Testis (tissue), 3 donors: ENCODE data around the gene MOCOS. TPM values are rescaled to one million over a fixed set of nuclear protein-coding genes. Genes with fewer than 3 reads are reported as not detected.

ENCODE experiments used
- DNase-seq: peaks from one replicate; pipeline ENCODE4 v3.0.0-alpha.2; 2019
- H3K27ac ChIP-seq, 2 donors: fragments of 200-600 bp; sonication (generic); one replicate each; pipeline ENCODE4 v1.5.1; 2019
- H3K27me3 ChIP-seq: fragments of 200-600 bp; sonication (generic); one replicate; pipeline ENCODE4 v1.5.1; 2019
- H3K36me3 ChIP-seq: fragments of 200-600 bp; sonication (generic); one replicate; pipeline ENCODE4 v1.5.1; 2017; ENCODE audit warnings: low read depth; ENCODE audit errors: missing control alignments
- H3K4me1 ChIP-seq: fragments of 200-600 bp; sonication (generic); one replicate; pipeline ENCODE4 v1.5.1; 2019
- H3K4me3 ChIP-seq, 2 donors: fragments of 200-600 bp; sonication (generic); one replicate each; pipeline ENCODE4 v1.5.1; 2017 to 2019
- H3K9me3 ChIP-seq: fragments of 200-600 bp; sonication (generic); one replicate; pipeline ENCODE4 v1.5.1; 2017
- POLR2A ChIP-seq: fragments of 450-650 bp; IDR thresholded peaks from one replicate; pipeline ENCODE4 v1.6.1; 2017; ENCODE audit warnings: antibody characterized with exemption, mild to moderate bottlenecking, moderate library complexity
- WGBS, 2 donors: methylation state at CpG; one replicate each; pipeline ENCODE4 v1.1.5; 2018; 5-methylcytosine and 5-hydroxymethylcytosine counted together
- intact Hi-C: fragments of 100-400 bp; cut with DNase I; formaldehyde crosslinking; loops from one replicate; pipeline ENCODE4 v1.15.1; 2023; ENCODE audit warnings: low total_unique reads
- polyA plus RNA-seq: library from polyadenylated mRNA; stranded (reverse); fragments of 350-450 nt; fragmentation: Illumina TruSeq; extraction: RNeasy Lipid Tissue Mini Kit (QIAGEN cat#74804); gene quantifications from one replicate; pipeline ENCODE4 v1.2.3, GENCODE V29; 2014; ENCODE audit warnings: low read depth, low replicate concordance; ENCODE audit not compliant: insufficient read depth
- total RNA-seq, 2 donors: library from RNA; depleted of rRNA; stranded (reverse); fragments of >200 nt; gene quantifications; one replicate each; pipeline ENCODE4 v1.2.3, GENCODE V29; 2016
- TF ChIP-seq, protein P1 (sequence below), 3 experiments: fragments of 450-650 bp in 2 of 3; fragments of 200-600 bp in 1 of 3; sonication (generic) in 1 of 3; IDR thresholded peaks; one replicate each; pipeline ENCODE4 v1.5.1; 2016 to 2019; ENCODE audit warnings: antibody characterized with exemption in 3 of 3, mild to moderate bottlenecking in 2 of 3, moderate library complexity in 1 of 3

The MOCOS gene
- total and polyA plus RNA-seq, 3 donors from 2014 or later, result 1.5 to 2.9 (median 1.9) TPM

DNA sequence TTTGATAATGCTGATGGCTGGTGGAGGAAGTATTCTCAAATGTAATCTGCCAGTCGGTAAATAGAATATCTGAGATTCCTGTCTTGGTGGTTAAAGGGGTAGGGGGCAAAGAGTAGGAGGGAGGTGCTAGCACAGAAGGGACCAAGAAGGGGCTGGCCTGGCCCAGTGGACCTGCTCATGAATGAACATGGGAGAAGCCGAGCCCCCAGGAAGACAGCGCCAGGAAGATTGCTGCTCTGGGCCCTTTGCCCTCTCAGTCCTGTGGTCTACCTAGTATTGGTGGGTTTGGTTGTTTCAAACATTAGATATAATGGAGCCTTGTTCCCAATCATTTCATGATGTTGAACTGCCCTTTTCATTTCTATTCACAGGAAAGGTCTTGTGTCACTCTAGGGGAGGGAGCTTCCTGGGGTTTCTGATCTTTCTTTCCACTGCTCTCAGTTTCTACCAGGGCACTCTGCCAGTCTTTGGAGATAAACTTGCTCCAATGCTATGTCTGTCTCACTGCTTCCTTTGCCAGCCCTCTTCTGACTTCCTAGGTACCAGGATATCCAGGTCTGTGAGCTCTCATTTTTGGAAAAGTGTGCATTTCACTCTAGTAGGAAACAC, 5.3 kb upstream of the MOCOS start:
- Histone ChIP-seq H3K36me3 (no peaks in the 10 kb centered on the region), H3K27me3 (no peaks in the 10 kb centered on the region), H3K9me3 (no peaks in the 10 kb centered on the region), H3K4me3 (no peak overlapping the region), H3K27ac (no peak overlapping the region), H3K4me1 (peaks cover 17% of the 10 kb centered on the region)
- DNase-seq, result no peak
- WGBS, 2 donors, result 91 to 92% methylated on average over 3 of the region's 3 CpGs
- intact Hi-C loops, result loop anchor here (10.0 kb wide), 1 partner anchor 57 kb away; the partner anchor contains the start of genes ELP2 and SLC39A6
- no peak for TF ChIP-seq POLR2A
- TF ChIP-seq, protein P1, sequence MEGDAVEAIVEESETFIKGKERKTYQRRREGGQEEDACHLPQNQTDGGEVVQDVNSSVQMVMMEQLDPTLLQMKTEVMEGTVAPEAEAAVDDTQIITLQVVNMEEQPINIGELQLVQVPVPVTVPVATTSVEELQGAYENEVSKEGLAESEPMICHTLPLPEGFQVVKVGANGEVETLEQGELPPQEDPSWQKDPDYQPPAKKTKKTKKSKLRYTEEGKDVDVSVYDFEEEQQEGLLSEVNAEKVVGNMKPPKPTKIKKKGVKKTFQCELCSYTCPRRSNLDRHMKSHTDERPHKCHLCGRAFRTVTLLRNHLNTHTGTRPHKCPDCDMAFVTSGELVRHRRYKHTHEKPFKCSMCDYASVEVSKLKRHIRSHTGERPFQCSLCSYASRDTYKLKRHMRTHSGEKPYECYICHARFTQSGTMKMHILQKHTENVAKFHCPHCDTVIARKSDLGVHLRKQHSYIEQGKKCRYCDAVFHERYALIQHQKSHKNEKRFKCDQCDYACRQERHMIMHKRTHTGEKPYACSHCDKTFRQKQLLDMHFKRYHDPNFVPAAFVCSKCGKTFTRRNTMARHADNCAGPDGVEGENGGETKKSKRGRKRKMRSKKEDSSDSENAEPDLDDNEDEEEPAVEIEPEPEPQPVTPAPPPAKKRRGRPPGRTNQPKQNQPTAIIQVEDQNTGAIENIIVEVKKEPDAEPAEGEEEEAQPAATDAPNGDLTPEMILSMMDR (IDR thresholded peaks at IDR 0.05), result no peak

DNA sequence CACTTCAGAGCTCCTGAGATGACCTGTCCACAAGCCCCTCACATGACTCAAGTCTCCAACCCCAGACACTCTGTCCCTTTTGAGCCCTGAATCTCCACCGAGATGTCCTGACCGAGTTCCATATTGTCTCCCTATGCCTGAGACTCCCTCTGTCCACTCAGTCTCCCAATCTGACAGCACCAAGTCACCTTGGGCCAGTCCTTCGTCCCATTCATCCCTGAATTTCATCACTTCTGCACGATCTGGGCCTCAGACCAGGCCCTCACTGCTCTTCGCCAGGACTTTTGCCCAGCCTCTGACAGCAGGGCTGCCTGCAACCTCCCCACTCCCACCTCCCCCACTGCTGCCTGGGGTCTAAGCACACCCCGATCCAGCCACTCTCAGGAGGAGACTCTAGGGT, 4.3 kb upstream of the MOCOS start:
- H3K4me3 ChIP-seq, result no peak overlapping the region
- peaks cover 14% of the 10 kb centered on the region for H3K4me1 ChIP-seq
- no peaks in the 10 kb centered on the region for H3K9me3 ChIP-seq
- 85 to 86% methylated on average over 6 of the region's 6 CpGs for WGBS, 2 donors
- no peaks in the 10 kb centered on the region for H3K27me3 ChIP-seq
- H3K27ac ChIP-seq, result no peak overlapping the region
- no peak for TF ChIP-seq POLR2A
- TF ChIP-seq, protein P1 (IDR thresholded peaks at IDR 0.05), result no peak
- H3K36me3 ChIP-seq, result no peaks in the 10 kb centered on the region
- intact Hi-C loops, result loop anchor here (10.0 kb wide), 1 partner anchor 58 kb away; the partner anchor contains the start of genes ELP2 and SLC39A6
- DNase-seq, result no peak

DNA sequence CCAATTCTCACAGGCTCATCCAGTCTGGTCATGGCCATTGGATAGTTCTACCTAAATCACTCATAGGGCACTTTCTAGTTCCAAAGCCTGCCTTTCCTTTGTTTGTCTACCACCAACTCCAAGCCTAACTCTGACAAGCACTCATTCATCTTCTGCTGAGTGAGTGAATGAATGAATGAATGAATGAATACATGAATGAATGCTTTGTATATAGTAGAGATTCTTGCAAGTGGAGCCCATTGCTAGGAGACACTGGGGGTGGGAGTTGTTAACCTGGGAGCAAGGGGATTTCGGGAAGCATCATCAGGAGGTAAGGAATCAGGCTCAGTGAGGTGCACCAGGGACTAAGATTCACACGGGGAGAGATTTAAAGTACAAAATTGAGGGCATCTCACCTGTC, 3.3 kb upstream of the MOCOS start:
- Histone ChIP-seq H3K9me3 (no peaks in the 10 kb centered on the region), H3K36me3 (no peaks in the 10 kb centered on the region), H3K4me1 (peaks cover 18% of the 10 kb centered on the region), H3K27ac (no peak overlapping the region), H3K27me3 (no peaks in the 10 kb centered on the region), H3K4me3 (no peak overlapping the region)
- intact Hi-C loops, result loop anchor here (10.0 kb wide), 1 partner anchor 59 kb away; the partner anchor contains the start of genes ELP2 and SLC39A6
- 88 to 92% methylated on average over 2 of the region's 2 CpGs for WGBS, 2 donors
- DNase-seq, result no peak
- TF ChIP-seq POLR2A, result no peak
- TF ChIP-seq, protein P1 (IDR thresholded peaks at IDR 0.05), result no peak

DNA sequence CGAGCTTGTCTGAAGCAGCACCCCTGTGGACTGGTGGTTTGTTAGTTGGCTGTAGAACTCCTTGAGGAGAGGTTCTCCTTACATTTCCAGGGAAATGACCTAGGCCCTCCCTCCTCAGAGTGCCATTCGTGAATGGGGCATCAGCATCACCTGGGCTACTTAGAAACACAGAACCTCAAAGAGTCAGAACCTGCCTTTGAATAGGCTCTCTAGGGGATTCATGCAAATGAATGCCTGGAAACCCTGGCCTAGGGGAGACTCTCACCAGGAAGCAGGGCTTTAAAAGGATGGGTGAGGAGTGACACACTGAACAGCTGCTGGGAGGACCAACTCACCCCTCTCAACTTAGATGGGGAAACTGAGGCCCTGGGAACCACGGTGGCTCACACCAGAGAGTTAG, 2.1 kb upstream of the MOCOS start:
- Histone ChIP-seq H3K36me3 (no peaks in the 10 kb centered on the region), H3K9me3 (no peaks in the 10 kb centered on the region), H3K4me3 (no peak overlapping the region), H3K27me3 (no peaks in the 10 kb centered on the region), H3K27ac (no peak overlapping the region), H3K4me1 (peaks cover 13% of the 10 kb centered on the region)
- DNase-seq, result no peak
- intact Hi-C loops, result loop anchor here (10.0 kb wide), 1 partner anchor 60 kb away; the partner anchor contains the start of genes ELP2 and SLC39A6
- no peak for TF ChIP-seq POLR2A
- TF ChIP-seq, protein P1 (IDR thresholded peaks at IDR 0.05), result no peak
- WGBS, 2 donors, result 95 to 100% methylated on average over 3 of the region's 3 CpGs
